Panc1 (cell line): Measurements from ENCODE around the gene SPG21.

Source experiments
- POLR2AphosphoS5 ChIP-seq: IDR thresholded peaks from 2 replicates; pipeline ENCODE4 v1.6.1; 2012; ENCODE audit warnings: mild to moderate bottlenecking, low read depth, low read length, moderate library complexity
- SIN3A ChIP-seq: IDR thresholded peaks from 2 replicates; pipeline ENCODE4 v1.6.1; 2012; ENCODE audit warnings: low read depth, mild to moderate bottlenecking, low read length, moderate library complexity, borderline replicate concordance; ENCODE audit not compliant: insufficient read depth
- TF ChIP-seq, protein P1 (sequence below): fragments of 450-650 bp; IDR thresholded peaks from 2 replicates; pipeline ENCODE4 v1.5.1; 2017; ENCODE audit warnings: mild to moderate bottlenecking
- TF ChIP-seq, protein P2 (sequence below), 2 experiments: IDR thresholded peaks; 2 replicates each; pipeline ENCODE4 v1.6.1; 2011 to 2012; ENCODE audit warnings: low read depth in 2 of 2, control low read depth in 1 of 2, low read length in 1 of 2, mild to moderate bottlenecking in 1 of 2, moderate library complexity in 1 of 2; ENCODE audit not compliant: insufficient read depth in 1 of 2

DNA sequence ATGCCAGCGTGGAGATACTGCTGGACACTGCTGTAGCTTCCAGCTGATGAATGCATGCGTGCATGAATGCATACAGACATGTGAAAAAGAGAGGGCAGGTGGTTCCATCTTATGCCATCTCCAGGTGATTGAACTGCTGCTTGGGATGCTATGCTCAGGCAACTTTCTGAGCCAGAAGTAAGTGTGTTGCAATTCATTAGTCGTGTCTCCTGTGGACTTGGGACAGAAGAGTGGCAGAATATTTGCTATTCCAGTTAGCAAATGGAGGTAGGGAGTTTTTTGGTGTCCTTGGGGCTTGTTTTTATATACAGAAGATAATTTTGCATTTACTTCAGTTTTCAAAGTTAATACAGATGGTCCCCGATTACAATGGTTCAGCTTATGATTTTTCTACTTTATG, 44.8 kb downstream of the SPG21 start:
- TF ChIP-seq, protein P1, sequence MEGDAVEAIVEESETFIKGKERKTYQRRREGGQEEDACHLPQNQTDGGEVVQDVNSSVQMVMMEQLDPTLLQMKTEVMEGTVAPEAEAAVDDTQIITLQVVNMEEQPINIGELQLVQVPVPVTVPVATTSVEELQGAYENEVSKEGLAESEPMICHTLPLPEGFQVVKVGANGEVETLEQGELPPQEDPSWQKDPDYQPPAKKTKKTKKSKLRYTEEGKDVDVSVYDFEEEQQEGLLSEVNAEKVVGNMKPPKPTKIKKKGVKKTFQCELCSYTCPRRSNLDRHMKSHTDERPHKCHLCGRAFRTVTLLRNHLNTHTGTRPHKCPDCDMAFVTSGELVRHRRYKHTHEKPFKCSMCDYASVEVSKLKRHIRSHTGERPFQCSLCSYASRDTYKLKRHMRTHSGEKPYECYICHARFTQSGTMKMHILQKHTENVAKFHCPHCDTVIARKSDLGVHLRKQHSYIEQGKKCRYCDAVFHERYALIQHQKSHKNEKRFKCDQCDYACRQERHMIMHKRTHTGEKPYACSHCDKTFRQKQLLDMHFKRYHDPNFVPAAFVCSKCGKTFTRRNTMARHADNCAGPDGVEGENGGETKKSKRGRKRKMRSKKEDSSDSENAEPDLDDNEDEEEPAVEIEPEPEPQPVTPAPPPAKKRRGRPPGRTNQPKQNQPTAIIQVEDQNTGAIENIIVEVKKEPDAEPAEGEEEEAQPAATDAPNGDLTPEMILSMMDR = no peak
- TF ChIP-seq SIN3A = no peak
- TF ChIP-seq POLR2AphosphoS5 = no peak
- TF ChIP-seq, protein P2, sequence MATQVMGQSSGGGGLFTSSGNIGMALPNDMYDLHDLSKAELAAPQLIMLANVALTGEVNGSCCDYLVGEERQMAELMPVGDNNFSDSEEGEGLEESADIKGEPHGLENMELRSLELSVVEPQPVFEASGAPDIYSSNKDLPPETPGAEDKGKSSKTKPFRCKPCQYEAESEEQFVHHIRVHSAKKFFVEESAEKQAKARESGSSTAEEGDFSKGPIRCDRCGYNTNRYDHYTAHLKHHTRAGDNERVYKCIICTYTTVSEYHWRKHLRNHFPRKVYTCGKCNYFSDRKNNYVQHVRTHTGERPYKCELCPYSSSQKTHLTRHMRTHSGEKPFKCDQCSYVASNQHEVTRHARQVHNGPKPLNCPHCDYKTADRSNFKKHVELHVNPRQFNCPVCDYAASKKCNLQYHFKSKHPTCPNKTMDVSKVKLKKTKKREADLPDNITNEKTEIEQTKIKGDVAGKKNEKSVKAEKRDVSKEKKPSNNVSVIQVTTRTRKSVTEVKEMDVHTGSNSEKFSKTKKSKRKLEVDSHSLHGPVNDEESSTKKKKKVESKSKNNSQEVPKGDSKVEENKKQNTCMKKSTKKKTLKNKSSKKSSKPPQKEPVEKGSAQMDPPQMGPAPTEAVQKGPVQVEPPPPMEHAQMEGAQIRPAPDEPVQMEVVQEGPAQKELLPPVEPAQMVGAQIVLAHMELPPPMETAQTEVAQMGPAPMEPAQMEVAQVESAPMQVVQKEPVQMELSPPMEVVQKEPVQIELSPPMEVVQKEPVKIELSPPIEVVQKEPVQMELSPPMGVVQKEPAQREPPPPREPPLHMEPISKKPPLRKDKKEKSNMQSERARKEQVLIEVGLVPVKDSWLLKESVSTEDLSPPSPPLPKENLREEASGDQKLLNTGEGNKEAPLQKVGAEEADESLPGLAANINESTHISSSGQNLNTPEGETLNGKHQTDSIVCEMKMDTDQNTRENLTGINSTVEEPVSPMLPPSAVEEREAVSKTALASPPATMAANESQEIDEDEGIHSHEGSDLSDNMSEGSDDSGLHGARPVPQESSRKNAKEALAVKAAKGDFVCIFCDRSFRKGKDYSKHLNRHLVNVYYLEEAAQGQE (IDR thresholded peaks at IDR 0.05; ENCODE audit: insufficient read depth in 1 of 2, low read depth in 2 of 2, low read length in 1 of 2) = no peak
